Smooth muscle cell (in vitro differentiated cells): ENCODE results near the gene FOXP4. TPM values are rescaled to one million over a fixed set of nuclear protein-coding genes. Genes with fewer than 3 reads are reported as not detected.

ENCODE experiments used
- DNase-seq: peaks from one replicate; lab custom pipeline; 2025; ENCODE audit not compliant: unreplicated experiment; lab: John Stamatoyannopoulos, UW
- H2AFZ ChIP-seq: fragments of 200-600 bp; sonication (generic); 2 replicates; pipeline ENCODE4 v1.6.0; 2016; ENCODE audit warnings: antibody characterized with exemption, low read depth, mild to moderate bottlenecking
- H3F3A ChIP-seq: fragments of 200-600 bp; sonication (generic); 2 replicates; pipeline ENCODE4 v1.6.0; 2017; ENCODE audit warnings: antibody characterized with exemption, low read depth
- H3K27ac ChIP-seq: fragments of 200-600 bp; sonication (generic); 2 replicates; pipeline ENCODE4 v1.5.1; 2016; ENCODE audit warnings: low read depth, mild to moderate bottlenecking
- H3K27me3 ChIP-seq: fragments of 200-600 bp; sonication (generic); 2 replicates; pipeline ENCODE4 v1.6.1; 2016; ENCODE audit warnings: low read depth, mild to moderate bottlenecking
- H3K36me3 ChIP-seq: fragments of 200-600 bp; sonication (generic); 2 replicates; pipeline ENCODE4 v1.5.1; 2016; ENCODE audit warnings: low read depth
- H3K4me1 ChIP-seq: fragments of 200-600 bp; sonication (generic); 2 replicates; pipeline ENCODE4 v1.5.1; 2016; ENCODE audit warnings: low read depth
- H3K4me2 ChIP-seq: fragments of 200-600 bp; sonication (generic); 2 replicates; pipeline ENCODE4 v1.6.0; 2016; ENCODE audit warnings: mild to moderate bottlenecking
- H3K4me3 ChIP-seq: fragments of 200-600 bp; sonication (generic); 2 replicates; pipeline ENCODE4 v1.5.1; 2016; ENCODE audit warnings: mild to moderate bottlenecking
- H3K79me2 ChIP-seq: fragments of 200-600 bp; sonication (generic); 2 replicates; pipeline ENCODE4 v1.6.0; 2016; ENCODE audit warnings: low read depth, mild to moderate bottlenecking
- H3K9ac ChIP-seq: fragments of 200-600 bp; sonication (generic); 2 replicates; pipeline ENCODE4 v1.6.0; 2016; ENCODE audit warnings: low read depth
- H3K9me3 ChIP-seq: fragments of 200-600 bp; sonication (generic); replicated peaks from 2 replicates; pipeline ENCODE4 v1.5.1; 2016; ENCODE audit warnings: low read depth
- H4K20me1 ChIP-seq: fragments of 200-600 bp; sonication (generic); 2 replicates; pipeline ENCODE4 v1.6.0; 2016; ENCODE audit warnings: low read depth
- CTCF ChIP-seq: fragments of 200-600 bp; sonication (generic); IDR thresholded peaks from 2 replicates; pipeline ENCODE4 v1.5.1; 2017; ENCODE audit warnings: borderline replicate concordance, mild to moderate bottlenecking, antibody characterized with exemption; ENCODE audit not compliant: insufficient read depth, poor library complexity, severe bottlenecking
- WGBS: methylation state at CpG from one replicate; pipeline ENCODE4 v1.1.7; 2016; ENCODE audit warnings: low lambda C conversion rate; 5-methylcytosine and 5-hydroxymethylcytosine counted together
- polyA plus RNA-seq: library from polyadenylated mRNA; unstranded; fragments of >200 nt; fragmentation: Nextera tagmentation; extraction: Ambion mirVana; gene quantifications from 2 replicates; pipeline ENCODE4 v1.2.1, GENCODE V29; 2016
- total RNA-seq: library from RNA; depleted of rRNA; stranded (reverse); fragments of >200 nt; gene quantifications from 2 replicates; pipeline ENCODE4 v1.2.3, GENCODE V29; 2014

Gene FOXP4
- total and polyA plus RNA-seq, 2 experiments from 2014 or later = 5.3 to 31.9 TPM

- WGBS = 88% methylated on average over 6 of the region's 6 CpGs
These were observed 83.9 kb downstream of the FOXP4 start for GRCh38 chr6:41630069-41630468.

GRCh38 chr6:41630946-41631345 lies 84.8 kb downstream of the FOXP4 start:
- Histone ChIP-seq H3K27me3 (no peaks in the 10 kb centered on the region), H3K36me3 (no peaks in the 10 kb centered on the region), H3K4me1 (peaks cover 6% of the 10 kb centered on the region), H2AFZ (no peak overlapping the region), H4K20me1 (no peaks in the 10 kb centered on the region), H3K27ac (no peak overlapping the region), H3K9ac (no peak overlapping the region), H3F3A (peaks cover 7% of the 10 kb centered on the region), H3K9me3 (no peaks in the 10 kb centered on the region), H3K79me2 (no peaks in the 10 kb centered on the region), H3K4me3 (no peak overlapping the region), H3K4me2 (no peak overlapping the region)
- DNase-seq = no peak
- 85% methylated on average over 8 of the region's 8 CpGs for WGBS
- TF ChIP-seq CTCF = no peak

More at GRCh38 chr6:41630069-41630468, 83.9 kb downstream of the FOXP4 start:
- Histone ChIP-seq H3K36me3 (no peaks in the 10 kb centered on the region), H3F3A (no peaks in the 10 kb centered on the region), H3K9me3 (no peaks in the 10 kb centered on the region), H2AFZ (no peak overlapping the region), H3K27me3 (no peaks in the 10 kb centered on the region), H3K4me2 (no peak overlapping the region), H3K4me3 (no peak overlapping the region), H3K79me2 (no peaks in the 10 kb centered on the region), H3K9ac (no peak overlapping the region), H3K4me1 (peaks cover 6% of the 10 kb centered on the region), H3K27ac (no peak overlapping the region), H4K20me1 (no peaks in the 10 kb centered on the region)
- TF ChIP-seq CTCF = no peak
- DNase-seq = no peak

- H3K4me3 ChIP-seq = no peak overlapping the region
- H2AFZ ChIP-seq = no peak overlapping the region
- no peak overlapping the region for H3K27ac ChIP-seq
- no peaks in the 10 kb centered on the region for H3K9me3 ChIP-seq
- H3K4me1 ChIP-seq = peaks cover 17% of the 10 kb centered on the region
- no peak overlapping the region for H3K9ac ChIP-seq
- DNase-seq = no peak
- no peaks in the 10 kb centered on the region for H3K27me3 ChIP-seq
- H4K20me1 ChIP-seq = no peaks in the 10 kb centered on the region
- WGBS = 69% methylated on average over 2 of the region's 2 CpGs
- H3K79me2 ChIP-seq = peaks cover 12% of the 10 kb centered on the region
- no peak for TF ChIP-seq CTCF
- H3K4me2 ChIP-seq = no peak overlapping the region
- H3K36me3 ChIP-seq = no peaks in the 10 kb centered on the region
- H3F3A ChIP-seq = peaks cover 25% of the 10 kb centered on the region
These were observed 87.0 kb downstream of the FOXP4 start for GRCh38 chr6:41633056-41633634.

- Histone ChIP-seq H4K20me1 (peaks cover 6% of the 10 kb centered on the region), H3K4me1 (peaks cover 21% of the 10 kb centered on the region), H3K4me3 (no peak overlapping the region), H3F3A (peaks cover 25% of the 10 kb centered on the region), H3K36me3 (no peaks in the 10 kb centered on the region), H3K79me2 (peaks cover 25% of the 10 kb centered on the region), H3K9me3 (no peaks in the 10 kb centered on the region), H3K27me3 (no peaks in the 10 kb centered on the region), H3K4me2 (peak overlapping the region; percentile 41), H3K9ac (no peak overlapping the region), H2AFZ (no peak overlapping the region), H3K27ac (peak overlapping the region; percentile 17)
- no peak for DNase-seq
- 9% methylated on average over 4 of the region's 4 CpGs for WGBS
- TF ChIP-seq CTCF = no peak
These were observed 88.5 kb downstream of the FOXP4 start for GRCh38 chr6:41634657-41635056.
